HG02610 (cell line): Measurements from ENCODE around the gene THSD4.
"Not testable (repeated sequence)": the region's sequence is repeated elsewhere in the genome, so short reads cannot be mapped to it uniquely, and the experiment has no call there.

Source experiments
- ATAC-seq: cut with Tn5 transposase; IDR thresholded peaks from one replicate; pipeline ENCODE4 v1.9.1; 2021; ENCODE audit warnings: mild to moderate bottlenecking, moderate library complexity; ENCODE audit not compliant: unreplicated experiment

The THSD4 gene

DNA sequence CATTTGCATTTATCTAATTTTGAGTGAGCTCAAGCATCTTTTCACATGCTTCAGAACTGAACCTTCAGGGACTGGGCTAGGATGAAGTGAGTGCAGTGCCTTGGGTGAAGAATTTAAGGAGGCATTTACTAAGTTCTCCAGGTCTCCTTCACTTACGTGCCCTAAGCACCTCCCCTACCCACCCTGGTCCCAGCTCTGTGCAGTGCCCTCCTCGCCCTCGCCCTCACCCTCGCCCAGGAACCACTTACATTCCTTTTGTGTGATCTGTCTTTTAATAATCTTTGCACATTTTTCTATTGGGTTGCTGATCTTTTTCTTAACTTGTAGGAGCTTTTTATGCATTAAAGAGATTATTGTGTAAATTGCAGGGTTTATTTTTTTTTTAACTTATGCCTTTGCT is 322.6 kb downstream of the THSD4 start:
- no peak for ATAC-seq

DNA sequence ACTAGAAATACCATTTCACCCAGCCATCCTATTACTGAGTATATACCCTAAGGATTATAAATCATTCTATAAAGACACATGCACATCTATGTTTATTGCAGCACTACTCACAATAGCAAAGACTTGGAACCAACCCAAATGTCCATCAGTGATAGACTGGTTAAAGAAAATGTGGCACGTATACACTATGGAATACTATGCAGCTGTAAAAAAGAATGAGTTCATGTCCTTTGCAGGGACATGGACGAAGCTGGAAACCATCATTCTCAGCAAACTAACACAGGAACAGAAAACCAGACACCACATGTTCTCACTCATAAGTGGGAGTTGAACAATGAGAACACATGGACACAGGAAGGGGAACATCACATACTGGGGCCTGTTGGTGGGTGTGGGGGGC is 324.2 kb downstream of the THSD4 start:
- ATAC-seq, result not testable (repeated sequence)

DNA sequence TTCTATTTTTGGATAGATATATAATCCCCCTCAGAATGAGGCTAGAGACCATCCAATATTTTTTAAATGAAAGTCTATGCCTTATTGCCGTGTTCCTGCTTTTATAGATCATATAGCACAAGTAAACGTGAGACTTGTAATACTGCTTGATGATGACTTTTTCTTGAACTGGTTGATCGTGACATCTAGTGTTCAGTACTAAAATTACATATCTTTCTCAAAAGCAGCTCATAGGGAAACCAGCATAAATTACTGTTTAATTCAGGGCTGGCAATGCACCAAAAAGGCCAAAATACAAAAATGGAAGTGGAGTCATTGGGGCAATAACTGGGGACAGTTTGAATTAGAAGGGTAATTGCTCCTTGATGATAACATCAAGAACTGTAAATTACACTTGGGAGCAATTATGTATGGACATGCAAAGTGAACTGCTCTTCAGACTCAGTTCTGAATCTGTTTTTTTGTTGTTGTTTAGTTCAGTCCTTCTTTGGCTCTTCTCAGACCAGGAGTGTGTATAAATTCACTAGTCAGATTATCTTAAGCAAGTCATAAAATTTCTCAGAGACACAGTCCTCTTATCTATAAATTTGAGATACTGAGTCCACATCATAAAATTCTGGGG is 325.3 kb downstream of the THSD4 start:
- no peak for ATAC-seq

DNA sequence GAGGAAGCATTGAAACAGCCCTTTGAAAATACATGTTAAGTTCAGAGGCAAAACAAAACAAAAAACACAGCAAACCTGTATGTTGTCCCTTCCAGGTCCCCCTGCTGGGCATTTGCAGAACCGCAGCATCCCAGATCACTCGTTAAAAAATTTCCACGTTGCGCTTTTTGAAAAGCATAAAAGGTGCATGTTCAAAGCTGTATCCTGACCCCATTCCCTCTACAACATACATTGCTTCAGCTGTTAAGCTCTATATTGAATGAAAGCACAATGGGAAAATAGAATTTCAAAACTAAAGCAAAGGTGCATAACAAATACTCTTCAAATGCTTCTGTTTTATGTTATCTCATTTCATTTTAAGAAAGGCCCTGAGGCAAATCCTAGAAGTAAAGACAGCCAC is 328.3 kb downstream of the THSD4 start:
- ATAC-seq, result no peak

DNA sequence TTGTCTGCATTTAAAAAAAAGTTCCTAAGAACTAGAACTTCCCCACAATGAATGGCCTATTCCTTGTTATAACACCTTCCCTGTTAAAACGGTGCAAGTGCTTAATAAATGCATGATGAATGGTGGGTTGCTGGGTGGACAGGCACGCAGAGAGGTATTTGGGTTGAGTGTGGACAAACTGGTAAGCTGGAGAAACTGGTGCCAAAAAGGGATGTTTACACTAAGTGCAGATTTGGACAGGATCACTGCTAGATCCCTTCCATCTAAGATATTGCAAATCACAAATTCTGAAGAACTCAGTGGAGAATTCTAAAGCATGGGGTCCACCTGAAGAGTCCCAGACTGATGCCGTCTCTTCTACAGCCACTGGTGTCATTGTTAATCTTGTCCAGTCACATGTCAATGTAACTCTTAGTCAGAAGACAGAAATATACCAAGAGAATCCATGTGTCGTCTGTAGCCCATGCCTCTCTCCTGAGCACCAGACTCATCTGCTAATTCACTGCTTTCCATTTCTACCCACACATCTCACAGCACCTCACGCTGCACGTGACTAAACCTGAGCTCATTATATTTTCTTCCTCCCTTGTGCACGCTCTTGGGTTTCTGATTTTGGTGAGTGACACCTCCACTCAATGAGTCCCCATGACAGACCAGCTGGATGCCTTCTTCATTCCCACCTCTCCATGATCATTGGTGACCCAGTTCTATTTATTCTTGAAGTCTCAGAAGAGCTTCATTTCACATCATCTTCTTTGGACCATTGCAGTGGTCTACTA is 328.9 kb downstream of the THSD4 start:
- no peak for ATAC-seq

DNA sequence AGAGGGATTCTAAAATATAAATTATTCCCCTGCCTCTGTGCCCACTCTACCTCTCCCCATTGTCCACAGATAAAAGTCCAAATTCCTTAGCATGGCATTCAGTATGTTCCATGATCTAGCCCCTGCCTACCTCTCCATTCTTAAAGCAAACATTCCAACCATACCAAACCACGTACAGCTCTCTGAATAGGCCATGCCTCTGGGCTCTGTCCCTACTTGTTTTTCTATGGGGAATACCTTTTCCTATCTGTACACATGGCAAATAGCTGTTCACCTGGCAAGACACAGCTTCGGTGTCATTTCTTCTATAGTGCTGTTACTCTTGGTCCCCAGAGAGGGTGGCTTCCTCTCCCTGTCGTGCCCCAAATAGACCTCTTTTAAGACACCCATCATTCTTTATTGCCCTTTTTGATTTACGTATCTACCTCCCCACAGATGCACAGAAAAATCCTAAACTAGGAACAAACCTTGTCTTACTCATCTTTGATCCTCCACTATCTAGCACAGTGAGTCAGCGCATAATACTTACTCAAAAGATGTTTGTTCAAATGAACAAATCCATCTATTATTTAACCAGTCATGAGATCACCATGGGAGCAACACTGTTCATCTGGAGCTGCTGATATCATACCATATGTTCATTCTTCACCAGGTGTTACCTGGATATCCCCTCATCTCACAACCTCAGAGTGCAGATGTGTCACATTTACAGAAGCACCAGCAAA is 329.8 kb downstream of the THSD4 start:
- ATAC-seq, result no peak

DNA sequence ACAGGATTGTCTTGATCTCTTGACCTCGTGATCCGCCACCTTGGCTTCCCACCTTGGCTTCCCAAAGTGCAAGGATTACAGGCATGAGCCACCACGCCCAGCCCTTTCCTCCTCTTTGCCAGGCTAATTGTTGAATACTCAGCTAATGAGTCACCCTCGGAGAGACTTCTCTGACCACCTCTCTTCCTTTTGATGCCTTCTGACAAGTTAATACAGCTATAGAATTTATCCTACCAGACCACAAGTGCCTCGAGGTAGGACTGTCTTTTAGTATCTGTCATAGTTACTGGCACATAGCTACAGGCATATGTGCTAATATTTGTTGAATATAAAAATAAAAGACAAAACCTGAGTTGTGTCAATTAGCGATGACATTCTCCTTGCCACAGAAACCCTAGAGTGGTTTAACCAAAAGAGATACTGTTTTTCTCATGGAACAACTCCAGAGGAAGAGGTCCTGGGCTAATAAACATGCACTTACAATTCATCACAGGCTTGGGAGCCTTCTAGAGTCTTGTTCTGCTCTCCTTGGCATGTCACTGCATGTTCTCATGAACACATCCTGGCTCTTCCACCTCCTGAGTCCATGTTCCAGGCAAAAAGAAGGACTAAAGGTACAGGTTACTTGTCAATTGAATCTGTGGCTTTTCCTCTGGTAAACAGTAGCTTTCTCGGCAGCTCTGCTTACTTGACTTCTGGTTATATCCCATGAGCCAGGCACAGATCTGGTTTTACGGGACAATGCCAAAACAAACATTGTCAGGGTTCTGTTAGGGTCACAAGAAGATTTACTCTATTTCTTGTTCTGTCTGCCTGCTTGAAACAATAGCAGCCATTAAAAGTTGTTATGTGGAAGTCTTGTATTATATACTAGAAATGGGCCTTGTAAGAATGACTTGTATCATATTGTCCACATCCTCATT is 332.3 kb downstream of the THSD4 start:
- no peak for ATAC-seq

DNA sequence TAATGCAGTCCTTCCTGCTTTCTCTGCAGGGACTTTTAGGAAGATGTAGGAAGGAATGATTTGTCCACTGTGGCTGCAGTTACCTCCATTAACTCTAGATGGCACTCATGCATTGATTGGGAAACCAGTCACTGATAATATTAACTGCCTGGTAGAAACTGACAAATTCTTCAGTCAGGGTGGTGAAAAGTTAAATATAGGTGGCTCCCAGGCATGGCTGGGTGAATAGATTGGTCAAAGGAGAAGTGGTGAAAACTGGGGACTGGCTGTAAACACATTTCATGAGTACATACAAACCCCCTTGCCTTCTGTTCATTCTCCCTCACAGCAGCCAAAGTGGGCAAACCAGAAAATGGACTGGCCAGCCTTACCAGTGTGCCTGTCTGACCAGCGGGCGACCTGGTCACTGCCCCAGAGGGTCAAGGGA is 333.4 kb downstream of the THSD4 start:
- ATAC-seq, result no peak

DNA sequence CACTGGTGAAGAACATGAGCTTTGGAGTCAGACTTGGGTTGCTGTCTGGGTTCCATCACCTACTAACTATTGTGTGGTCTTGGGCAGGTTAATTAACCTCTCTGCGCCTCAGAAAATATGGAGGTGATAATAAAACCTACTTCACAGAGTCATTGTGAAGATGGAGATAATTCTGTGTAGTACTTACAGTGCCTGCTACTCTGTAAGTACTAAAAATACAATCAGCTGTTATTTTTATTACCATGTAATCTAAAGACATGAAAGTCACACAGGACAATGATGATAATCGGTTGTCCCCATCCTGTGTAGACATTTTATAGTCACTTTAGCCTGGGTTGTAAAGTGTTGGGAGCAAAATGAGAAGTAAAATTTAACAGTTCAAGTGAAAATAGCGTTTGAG is 334.1 kb downstream of the THSD4 start:
- ATAC-seq, result no peak

DNA sequence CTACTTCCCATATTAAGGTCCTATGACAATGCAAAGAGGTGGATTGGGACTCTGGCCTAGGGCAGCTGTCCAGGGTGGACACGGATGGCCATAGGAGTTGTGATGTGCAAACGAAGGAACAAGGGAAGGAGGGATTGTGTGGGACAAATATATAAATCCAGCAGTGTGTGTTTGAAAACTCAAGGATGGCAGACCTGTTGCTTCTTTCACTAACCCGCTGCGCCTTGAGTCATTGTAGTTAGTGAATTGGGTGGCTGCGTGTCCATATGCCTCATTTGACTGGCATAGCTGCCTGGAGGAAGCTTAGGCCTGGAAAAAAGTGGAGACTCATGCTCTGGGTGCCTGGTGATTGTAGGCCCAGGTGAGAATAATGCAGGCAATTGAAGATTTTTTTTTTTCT is 334.7 kb downstream of the THSD4 start:
- no peak for ATAC-seq

DNA sequence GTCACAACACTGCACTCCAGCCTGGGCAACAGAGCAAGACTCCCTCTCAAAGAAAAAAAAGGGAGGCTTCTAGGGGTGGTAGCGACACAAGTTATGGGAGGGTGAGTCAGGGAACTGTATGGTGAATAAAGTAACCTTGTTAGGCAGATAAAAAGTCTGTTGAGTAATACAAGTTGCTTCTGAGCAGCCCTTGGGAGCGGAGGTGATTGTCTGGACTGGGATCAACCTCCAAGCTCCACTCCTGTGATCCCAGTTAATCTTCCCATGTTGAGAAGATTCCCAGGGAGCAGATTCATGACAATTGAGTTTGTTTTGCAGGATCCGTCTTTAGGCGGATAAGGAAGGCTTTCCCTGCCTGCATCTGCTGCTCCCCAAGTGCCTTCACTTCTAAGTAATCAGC is 335.9 kb downstream of the THSD4 start:
- ATAC-seq, result no peak

DNA sequence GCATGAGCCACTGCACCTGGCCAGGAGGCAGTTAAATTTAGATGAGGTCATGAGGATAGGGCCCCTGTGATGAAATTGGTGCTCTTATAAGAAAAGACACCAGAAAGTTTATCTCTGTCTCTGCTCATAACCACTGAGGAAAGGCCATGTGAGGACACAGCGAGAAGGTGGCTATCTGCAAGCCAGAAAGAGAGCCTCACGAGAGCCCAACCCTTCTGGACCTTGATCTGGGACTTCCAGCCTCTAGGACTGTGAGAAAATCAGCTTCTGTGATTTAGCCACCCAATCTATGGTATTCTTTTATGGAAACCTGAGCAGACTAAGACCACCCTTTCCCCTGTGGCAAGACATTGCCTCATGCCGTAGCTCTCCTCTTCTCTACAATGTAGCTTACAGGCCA is 337.6 kb downstream of the THSD4 start:
- ATAC-seq, result no peak

DNA sequence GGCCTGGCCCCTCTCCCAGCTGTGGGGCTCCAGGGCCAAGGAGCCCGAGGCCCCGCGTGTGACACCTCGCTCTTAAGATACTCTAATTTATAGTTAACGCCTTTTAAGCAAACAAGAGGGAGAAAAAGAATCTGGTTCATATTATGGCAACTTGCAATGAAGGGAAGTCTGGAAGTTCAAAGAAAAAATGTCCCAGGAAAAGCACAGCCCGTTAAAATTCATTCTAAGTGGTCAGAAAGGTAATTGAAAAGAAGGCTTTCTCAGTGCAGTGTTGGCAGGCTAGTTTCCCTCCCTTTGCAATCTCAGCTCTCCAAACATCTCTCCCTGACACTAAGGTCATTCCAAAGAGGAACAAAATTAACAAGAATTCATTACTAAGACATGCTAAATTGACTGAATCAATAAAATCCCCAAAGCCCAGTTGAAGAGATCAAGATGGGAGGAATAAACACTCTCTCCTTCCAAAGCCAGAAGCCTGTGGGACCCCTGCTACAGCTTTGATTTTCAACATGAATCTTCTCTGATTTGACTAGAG is 339.3 kb downstream of the THSD4 start:
- ATAC-seq, result no peak

DNA sequence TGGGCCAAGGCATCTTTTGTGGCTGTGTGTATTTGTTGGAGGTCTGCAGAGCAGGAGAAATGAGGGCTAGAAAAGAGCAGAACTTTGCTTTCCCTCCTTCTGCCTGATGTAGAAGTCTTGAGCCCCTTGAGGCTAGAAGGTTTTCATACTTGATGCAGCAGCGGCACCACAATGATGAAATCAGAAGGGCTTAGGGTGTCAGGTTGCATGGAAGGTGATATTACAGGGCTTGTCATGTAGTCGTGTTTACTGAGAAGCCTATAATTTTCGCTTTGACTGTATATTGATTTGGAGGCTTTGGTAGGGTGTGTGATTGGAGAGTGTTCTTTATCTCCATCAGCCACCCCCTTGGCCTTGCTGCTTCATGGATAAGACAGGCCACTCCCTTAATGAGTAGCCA is 339.8 kb downstream of the THSD4 start:
- ATAC-seq, result no peak

DNA sequence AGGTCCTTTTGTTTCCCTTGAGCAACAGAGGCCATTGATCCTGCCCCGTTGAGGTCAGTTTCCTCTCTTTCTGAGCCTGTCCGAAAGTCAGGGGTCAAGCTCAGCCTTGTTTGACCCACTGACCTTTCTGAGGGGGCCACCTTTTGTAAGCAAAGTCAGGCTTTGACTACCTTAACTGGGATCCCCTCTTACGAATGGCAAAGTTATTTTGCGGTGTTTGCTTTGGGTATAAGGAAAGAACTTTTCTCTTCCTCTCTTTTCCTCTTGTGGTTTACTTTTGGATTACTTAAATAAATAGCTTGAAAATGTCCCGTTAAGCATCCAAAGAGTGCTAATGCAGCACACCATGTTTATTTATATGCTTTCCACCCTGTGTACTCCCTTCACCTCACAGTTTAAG is 340.6 kb downstream of the THSD4 start:
- no peak for ATAC-seq

DNA sequence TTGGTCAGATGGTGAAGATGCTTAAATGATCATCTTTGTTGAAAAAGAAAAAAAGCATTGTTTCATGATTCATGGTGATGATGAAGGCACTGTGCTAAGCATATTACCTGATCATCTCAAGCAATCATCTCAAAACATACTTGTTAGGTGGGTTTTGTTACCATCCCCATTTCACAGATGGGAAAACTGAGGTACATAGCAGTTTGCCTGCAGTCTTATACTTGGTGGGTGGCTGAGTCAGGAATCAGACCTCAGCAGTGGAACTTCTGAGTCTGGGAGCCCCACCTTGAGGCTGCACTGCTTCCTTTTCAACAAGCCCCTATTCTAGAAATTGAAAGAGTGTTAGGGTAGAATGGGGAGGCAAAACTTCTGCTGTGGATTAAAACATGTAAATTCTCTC is 341.1 kb downstream of the THSD4 start:
- ATAC-seq, result no peak

DNA sequence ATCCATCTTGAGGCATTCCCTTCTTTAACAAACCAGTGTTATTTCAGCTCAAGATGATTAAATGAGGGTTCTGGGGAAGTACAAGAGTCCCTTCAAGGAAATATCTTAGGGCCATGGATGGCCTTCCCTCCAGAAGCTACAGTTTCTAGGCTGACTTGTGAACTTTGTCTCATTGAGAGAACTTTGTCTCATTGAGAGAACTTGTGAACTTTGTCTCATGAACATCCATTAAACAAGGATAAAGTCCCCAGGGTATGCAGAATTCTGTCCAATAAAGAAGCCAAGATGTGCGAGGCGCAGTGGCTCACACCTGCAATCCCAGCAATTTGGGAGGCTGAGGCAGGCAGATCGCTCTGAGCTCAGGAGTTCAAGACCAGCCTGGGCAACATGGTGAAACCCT is 341.5 kb downstream of the THSD4 start:
- no peak for ATAC-seq

DNA sequence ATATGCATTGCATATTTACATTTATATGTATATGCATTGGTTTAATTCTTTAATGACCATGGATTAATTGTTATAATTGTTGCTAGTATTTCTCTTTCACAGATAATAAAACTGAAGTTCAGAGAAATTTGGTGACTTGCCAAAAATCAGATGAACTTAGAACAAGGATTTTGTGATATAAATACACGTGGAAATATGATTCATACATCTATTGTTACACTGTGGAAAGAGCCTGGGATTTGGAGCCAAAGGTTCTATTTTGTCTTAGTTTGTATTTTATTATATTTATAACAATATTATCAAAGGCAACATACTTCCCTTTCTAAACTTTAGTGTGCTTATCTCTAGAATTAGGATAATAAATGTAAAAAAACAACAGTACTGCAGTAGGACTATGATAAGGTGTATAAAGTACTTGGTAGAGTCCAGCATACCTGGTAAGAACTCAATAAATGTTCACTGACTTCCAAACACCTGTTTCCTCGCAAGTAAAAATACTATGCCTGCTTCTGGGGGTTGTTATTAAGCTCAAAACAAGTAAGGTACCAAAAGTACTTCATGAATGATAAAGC is 342.9 kb downstream of the THSD4 start:
- no peak for ATAC-seq

DNA sequence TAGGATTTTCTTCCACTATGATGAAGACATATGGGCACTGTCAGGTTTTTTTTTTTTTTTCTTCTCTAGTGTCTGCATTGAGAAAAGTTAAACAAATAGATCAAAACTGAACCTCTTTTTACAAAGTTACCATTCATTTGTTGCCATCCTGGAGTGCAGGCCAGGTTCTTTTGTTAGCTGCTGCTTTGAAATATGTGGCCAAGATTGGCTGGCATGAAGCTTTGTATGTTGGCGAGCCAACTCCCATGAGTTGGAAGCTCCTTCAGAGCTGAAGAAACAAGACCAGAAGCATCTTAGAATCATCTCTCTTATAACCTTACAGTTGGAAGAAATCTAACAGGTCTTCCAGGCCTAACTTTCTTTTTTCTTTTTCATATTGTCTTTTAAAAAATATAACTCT is 346.5 kb downstream of the THSD4 start:
- no peak for ATAC-seq

DNA sequence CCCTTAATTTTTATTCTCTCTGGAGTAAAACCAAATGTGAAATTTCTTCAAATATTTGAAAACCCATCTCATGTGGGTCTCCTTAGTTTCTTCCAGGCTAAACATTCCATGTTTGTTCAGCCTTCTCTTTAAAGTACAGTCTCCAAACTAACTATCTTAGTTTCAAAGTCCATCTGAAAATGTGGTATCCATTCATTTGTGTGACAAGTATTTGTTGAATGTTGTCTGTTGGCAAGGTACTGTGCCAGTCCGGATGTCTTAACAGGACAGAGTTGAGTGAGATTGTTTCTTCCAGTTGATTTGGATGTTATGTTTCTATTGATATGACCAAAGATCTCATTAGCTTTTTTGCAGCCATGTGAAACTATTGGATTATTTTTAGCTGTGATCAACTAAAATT is 347.4 kb downstream of the THSD4 start:
- no peak for ATAC-seq
